IMR-90 (cell line): Measurements from ENCODE around the gene KXD1. TPM values are rescaled to one million over a fixed set of nuclear protein-coding genes. Genes with fewer than 3 reads are reported as not detected.

Experiments used
- ATAC-seq: fragments of 200-7000 bp; cut with Tn5 transposase; 2 replicates; pipeline ENCODE4 v1.9.1; 2020; ENCODE audit warnings: low read depth, mild to moderate bottlenecking, moderate library complexity
- BruUV-seq: library from RNA; stranded (reverse); fragments of 400-500 nt; replicated peaks from 2 replicates; lab custom pipeline; 2021; lab: Mats Ljungman, UMichigan
- CTCF ChIA-PET: fragments of 300-600 bp; formaldehyde crosslinking; extraction: SDS; loops from one replicate; lab custom pipeline; 2021; ENCODE audit warnings: antibody characterized with exemption; lab: Yijun Ruan, JAX
- POLR2A ChIA-PET: fragments of 300-600 bp; sonication (Branson Sonifier 250); formaldehyde crosslinking; loops from one replicate; lab custom pipeline; 2022; ENCODE audit warnings: antibody characterized with exemption; ENCODE audit not compliant: unreplicated experiment; lab: Charles Lee
- DNase-seq: peaks from one replicate; pipeline ENCODE4 v3.0.0; 2013
- H2AFZ ChIP-seq: replicated peaks from 2 replicates; pipeline ENCODE3; 2013; ENCODE audit warnings: low read length, mild to moderate bottlenecking; ENCODE audit not compliant: poor library complexity
- H2AK5ac ChIP-seq: 2 replicates; pipeline ENCODE4 v1.6.1; 2013; ENCODE audit warnings: low read depth, low read length, inconsistent platforms
- H2AK9ac ChIP-seq: replicated peaks from 2 replicates; pipeline ENCODE3; 2013; ENCODE audit warnings: mild to moderate bottlenecking, low read depth, low read length, moderate library complexity; ENCODE audit not compliant: poor library complexity
- H2BK120ac ChIP-seq: 2 replicates; pipeline ENCODE4 v1.6.1; 2013; ENCODE audit warnings: low read depth, low read length, inconsistent platforms
- H2BK15ac ChIP-seq: 3 replicates; pipeline ENCODE4 v1.6.1; 2013; ENCODE audit warnings: low read depth, low read length, inconsistent platforms
- H2BK20ac ChIP-seq: 2 replicates; pipeline ENCODE4 v1.6.1; 2013; ENCODE audit warnings: low read depth, mild to moderate bottlenecking, inconsistent platforms, low read length, moderate library complexity
- H2BK5ac ChIP-seq: 2 replicates; pipeline ENCODE4 v1.6.1; 2013; ENCODE audit warnings: mild to moderate bottlenecking, low read depth, low read length, inconsistent platforms; ENCODE audit not compliant: poor library complexity, severe bottlenecking
- H3K14ac ChIP-seq: replicated peaks from 2 replicates; pipeline ENCODE4 v1.6.1; 2013; ENCODE audit warnings: low read depth, low read length, inconsistent platforms
- H3K18ac ChIP-seq: 2 replicates; pipeline ENCODE4 v1.6.1; 2013; ENCODE audit warnings: low read depth, low read length, control low read depth
- H3K23ac ChIP-seq: 2 replicates; pipeline ENCODE4 v1.6.1; 2013; ENCODE audit warnings: low read depth, low read length, inconsistent platforms
- H3K27ac ChIP-seq: 2 replicates; pipeline ENCODE4 v1.5.1; 2013; ENCODE audit warnings: mild to moderate bottlenecking, control low read depth, low read length; ENCODE audit not compliant: insufficient read depth
- H3K27me3 ChIP-seq: 2 replicates; pipeline ENCODE4 v1.6.1; 2013; ENCODE audit warnings: low read length; ENCODE audit not compliant: control insufficient read depth, insufficient read depth
- H3K36me3 ChIP-seq: 2 replicates; pipeline ENCODE4 v1.6.1; 2013; ENCODE audit warnings: low read length, mixed read lengths; ENCODE audit not compliant: control insufficient read depth, insufficient read depth
- H3K4ac ChIP-seq: 2 replicates; pipeline ENCODE4 v1.6.1; 2013; ENCODE audit warnings: low read depth, low read length, inconsistent platforms
- H3K4me1 ChIP-seq: 2 replicates; pipeline ENCODE4 v1.6.1; 2013; ENCODE audit warnings: low read length, mixed read lengths; ENCODE audit not compliant: control insufficient read depth, insufficient read depth
- H3K4me2 ChIP-seq: 2 replicates; pipeline ENCODE4 v1.6.1; 2013; ENCODE audit warnings: low read depth, mild to moderate bottlenecking, control low read depth, low read length, moderate library complexity
- H3K4me3 ChIP-seq: 2 replicates; pipeline ENCODE4 v1.5.1; 2013; ENCODE audit warnings: low read depth, mild to moderate bottlenecking, control low read depth, low read length, moderate library complexity; ENCODE audit not compliant: insufficient read depth
- H3K56ac ChIP-seq: 2 replicates; pipeline ENCODE4 v1.6.1; 2013; ENCODE audit warnings: low read length, inconsistent platforms; ENCODE audit not compliant: insufficient read depth; ENCODE audit errors: extremely low read depth
- H3K79me1 ChIP-seq, 2 experiments: 2 replicates each; pipeline ENCODE4 v1.6.1; 2013; ENCODE audit warnings: low read length in 2 of 2, inconsistent platforms in 1 of 2, low read depth in 1 of 2
- H3K9ac ChIP-seq: 2 replicates; pipeline ENCODE4 v1.6.1; 2013; ENCODE audit warnings: low read depth, low read length, control low read depth
- H3K9me1 ChIP-seq: 2 replicates; pipeline ENCODE4 v1.6.1; 2013; ENCODE audit warnings: low read length, inconsistent platforms; ENCODE audit not compliant: insufficient read depth
- H3K9me3 ChIP-seq: 2 replicates; pipeline ENCODE4 v1.6.1; 2013; ENCODE audit warnings: low read length; ENCODE audit not compliant: control insufficient read depth, insufficient read depth
- H4K20me1 ChIP-seq: 2 replicates; pipeline ENCODE4 v1.6.1; 2013; ENCODE audit warnings: low read length, inconsistent platforms; ENCODE audit not compliant: insufficient read depth
- H4K5ac ChIP-seq: 2 replicates; pipeline ENCODE4 v1.6.1; 2013; ENCODE audit warnings: mild to moderate bottlenecking, low read depth, low read length, control low read depth
- H4K8ac ChIP-seq, 2 experiments: 2 replicates each; pipeline ENCODE4 v1.6.1; 2013; ENCODE audit warnings: low read depth in 2 of 2, low read length in 2 of 2, control low read depth in 1 of 2, inconsistent platforms in 1 of 2
- H4K91ac ChIP-seq: 2 replicates; pipeline ENCODE4 v1.6.1; 2013; ENCODE audit warnings: low read depth, low read length, inconsistent platforms; ENCODE audit not compliant: insufficient read depth
- BHLHE40 ChIP-seq: fragments of 150-350 bp; IDR thresholded peaks from 2 replicates; pipeline ENCODE4 v1.6.1; 2016; ENCODE audit warnings: mild to moderate bottlenecking, low read depth, low read length
- MAFK ChIP-seq: IDR thresholded peaks from 2 replicates; pipeline ENCODE4 v1.6.1; 2012; ENCODE audit warnings: low read depth, low read length, improper control_type of control experiment
- RFX5 ChIP-seq: IDR thresholded peaks from 2 replicates; pipeline ENCODE4 v1.8.0; 2012; ENCODE audit warnings: low read depth, mild to moderate bottlenecking, low read length, moderate library complexity
- WGBS, 2 experiments: methylation state at CpG; one replicate each; pipeline versions ENCODE4 v1.1.5 to v1.1.7; 2013; ENCODE audit warnings: missing lambda C conversion rate in 2 of 2; ENCODE audit not compliant: insufficient read length in 1 of 2; ENCODE audit errors: extremely low coverage in 2 of 2; 5-methylcytosine and 5-hydroxymethylcytosine counted together
- dilution Hi-C: fragments of 300-500 bp; cut with HindIII; formaldehyde crosslinking; loops from one replicate; pipeline ENCODE4 v1.14.3; 2018; ENCODE audit warnings: low sequenced_read_pairs; ENCODE audit not compliant: unreplicated experiment
- in situ Hi-C: fragments of 300-500 bp; cut with MboI; formaldehyde crosslinking; loops from 3 replicates; pipeline ENCODE4 v1.14.3; 2019; ENCODE audit warnings: low sequenced_read_pairs, inconsistent platforms, mixed read lengths
- intact Hi-C: fragments of 100-400 bp; cut with micrococcal nuclease; formaldehyde crosslinking; loops from 2 replicates; pipeline ENCODE4 v1.10.0; 2022
- polyA plus RNA-seq, 3 experiments: library from polyadenylated mRNA; depleted of rRNA; stranded (reverse); fragments of >200 nt; gene quantifications; 2 replicates each; pipeline ENCODE4 v1.2.3, GENCODE V29; 2012; ENCODE audit warnings: low replicate concordance in 1 of 3
- total RNA-seq: library from RNA; depleted of rRNA; stranded (reverse); fragments of >200 nt; gene quantifications from 2 replicates; pipeline ENCODE4 v1.2.3, GENCODE V29; 2012

Gene KXD1
- total and polyA plus RNA-seq, 2 of the 4 experiments (the other 2 are of a cell fraction), result 66.7 to 196 TPM

- Histone ChIP-seq H3K56ac (no peak overlapping the region), H2BK120ac (no peak overlapping the region; the same call in 1 of the 2 replicates), H3K4me1 (peaks cover 19% of the 10 kb centered on the region), H3K4me2 (no peak overlapping the region), H3K14ac (no peak overlapping the region), H2BK15ac (no peak overlapping the region), H2BK5ac (no peak overlapping the region), H3K23ac (no peak overlapping the region), H3K9me1 (peaks cover 45% of the 10 kb centered on the region), H3K27me3 (no peaks in the 10 kb centered on the region), H3K9ac (no peak overlapping the region), H2AK9ac (no peak overlapping the region), H4K91ac (no peak overlapping the region), H4K8ac (no peak overlapping the region), H4K5ac (no peak overlapping the region), H3K4ac (no peak overlapping the region), H3K27ac (no peak overlapping the region), H3K79me1 (peaks cover 7 to 85% of the 10 kb centered on the region in 2 experiments; a peak in 3 of 4 replicates), H2AK5ac (peak overlapping the region; percentile 30; the same call in 1 of the 2 replicates), H2BK20ac (no peak overlapping the region), H3K9me3 (no peaks in the 10 kb centered on the region), H3K18ac (no peak overlapping the region), H3K36me3 (no peaks in the 10 kb centered on the region), H2AFZ (no peak overlapping the region), H3K4me3 (no peak overlapping the region), H4K20me1 (peaks cover 91% of the 10 kb centered on the region)
- WGBS, 2 experiments, result 80% methylated on average over 3 of the region's 5 CpGs; no CpG with 5 or more reads in 1 of the 2 experiments
- DNase-seq, result no peak
- TF ChIP-seq MAFK (no peak), RFX5 (no peak), BHLHE40 (no peak)
- ChIA-PET CTCF (no interaction called here), POLR2A (interaction anchor here (0.6 kb wide), 1 partner anchor 15 kb away, joined by 11 read pairs; no protein-coding TSS in a partner anchor)
- BruUV-seq, result no TSS peak
- in situ Hi-C loops, result no loop called here
- intact Hi-C loops, result no loop called here
- dilution Hi-C loops, result no loop called here
- no peak for ATAC-seq
Measured at GRCh38 chr19:18515959-18516358, 41.7 kb upstream of the KXD1 start.
